Neural progenitor cell (in vitro differentiated cells): Measurements from ENCODE around the gene ARAP2. TPM values are rescaled to one million over a fixed set of nuclear protein-coding genes. Genes with fewer than 3 reads are reported as not detected.

ENCODE experiments used
- DNase-seq: peaks from one replicate; pipeline ENCODE4 v3.0.0-alpha.2; 2016; ENCODE audit warnings: low spot score
- H2AFZ ChIP-seq: fragments of 200-600 bp; sonication (generic); replicated peaks from 2 replicates; pipeline ENCODE4 v1.6.1; 2016; ENCODE audit warnings: antibody characterized with exemption
- H3F3A ChIP-seq: fragments of 200-600 bp; sonication (generic); 2 replicates; pipeline ENCODE4 v1.6.1; 2016; ENCODE audit warnings: antibody characterized with exemption, low read depth
- H3K27ac ChIP-seq: fragments of 200-600 bp; sonication (generic); 2 replicates; pipeline ENCODE4 v1.5.1; 2016; ENCODE audit warnings: mild to moderate bottlenecking
- H3K27me3 ChIP-seq: fragments of 200-600 bp; sonication (generic); 2 replicates; pipeline ENCODE4 v1.6.1; 2016; ENCODE audit warnings: mild to moderate bottlenecking, moderate library complexity
- H3K36me3 ChIP-seq: fragments of 200-600 bp; sonication (generic); 2 replicates; pipeline ENCODE4 v1.5.1; 2016
- H3K4me1 ChIP-seq: fragments of 200-600 bp; sonication (generic); 2 replicates; pipeline ENCODE4 v1.6.1; 2016; ENCODE audit warnings: mixed run types
- H3K4me2 ChIP-seq: fragments of 200-600 bp; sonication (generic); 2 replicates; pipeline ENCODE4 v1.6.1; 2016
- H3K4me3 ChIP-seq: fragments of 200-600 bp; sonication (generic); 2 replicates; pipeline ENCODE4 v1.5.1; 2016
- H3K79me2 ChIP-seq: fragments of 200-600 bp; sonication (generic); 2 replicates; pipeline ENCODE4 v1.6.1; 2016; ENCODE audit warnings: low read depth
- H3K9ac ChIP-seq: fragments of 200-600 bp; sonication (generic); 2 replicates; pipeline ENCODE4 v1.6.1; 2016
- H3K9me3 ChIP-seq: fragments of 200-600 bp; sonication (generic); 2 replicates; pipeline ENCODE4 v1.5.1; 2016; ENCODE audit warnings: low read depth
- H4K20me1 ChIP-seq: fragments of 200-600 bp; sonication (generic); 2 replicates; pipeline ENCODE4 v1.6.1; 2016; ENCODE audit warnings: low read depth
- H3K27ac Mint-ChIP-seq: 3 replicates; pipeline ENCODE4 v1.8.0; 2021; ENCODE audit warnings: mixed read lengths
- H3K27me3 Mint-ChIP-seq: 2 replicates; pipeline ENCODE4 v1.8.0; 2022; ENCODE audit warnings: low read depth, mild to moderate bottlenecking, inconsistent platforms, moderate library complexity, mixed read lengths; ENCODE audit not compliant: insufficient read depth
- H3K36me3 Mint-ChIP-seq: 3 replicates; pipeline ENCODE4 v1.8.0; 2021; ENCODE audit warnings: mixed read lengths
- H3K4me1 Mint-ChIP-seq: 3 replicates; pipeline ENCODE4 v1.8.0; 2021; ENCODE audit warnings: mixed read lengths
- H3K4me3 Mint-ChIP-seq: 3 replicates; pipeline ENCODE4 v1.8.0; 2021; ENCODE audit warnings: mild to moderate bottlenecking, moderate library complexity, mixed read lengths
- H3K9me3 Mint-ChIP-seq: 3 replicates; pipeline ENCODE4 v1.8.0; 2020; ENCODE audit warnings: mixed read lengths
- EZH2 ChIP-seq: fragments of 200-600 bp; sonication (generic); IDR thresholded peaks from 2 replicates; pipeline ENCODE4 v1.6.1; 2017; ENCODE audit warnings: antibody characterized with exemption, mild to moderate bottlenecking, moderate library complexity
- EZH2phosphoT487 ChIP-seq: fragments of 200-600 bp; sonication (generic); IDR thresholded peaks from 2 replicates; pipeline ENCODE4 v1.6.1; 2017; ENCODE audit warnings: antibody characterized with exemption
- total RNA-seq: library from RNA; depleted of rRNA; stranded (reverse); fragments of >200 nt; gene quantifications from 2 replicates; pipeline ENCODE4 v1.2.3, GENCODE V29; 2015; ENCODE audit warnings: low replicate concordance
- TF ChIP-seq, protein P1 (sequence below): fragments of 200-600 bp; sonication (generic); IDR thresholded peaks from 2 replicates; pipeline ENCODE4 v1.5.1; 2017; ENCODE audit warnings: antibody characterized with exemption, mild to moderate bottlenecking

ARAP2 gene
- total RNA-seq, 1 donor from 2014 or later = 1.6 TPM

DNA sequence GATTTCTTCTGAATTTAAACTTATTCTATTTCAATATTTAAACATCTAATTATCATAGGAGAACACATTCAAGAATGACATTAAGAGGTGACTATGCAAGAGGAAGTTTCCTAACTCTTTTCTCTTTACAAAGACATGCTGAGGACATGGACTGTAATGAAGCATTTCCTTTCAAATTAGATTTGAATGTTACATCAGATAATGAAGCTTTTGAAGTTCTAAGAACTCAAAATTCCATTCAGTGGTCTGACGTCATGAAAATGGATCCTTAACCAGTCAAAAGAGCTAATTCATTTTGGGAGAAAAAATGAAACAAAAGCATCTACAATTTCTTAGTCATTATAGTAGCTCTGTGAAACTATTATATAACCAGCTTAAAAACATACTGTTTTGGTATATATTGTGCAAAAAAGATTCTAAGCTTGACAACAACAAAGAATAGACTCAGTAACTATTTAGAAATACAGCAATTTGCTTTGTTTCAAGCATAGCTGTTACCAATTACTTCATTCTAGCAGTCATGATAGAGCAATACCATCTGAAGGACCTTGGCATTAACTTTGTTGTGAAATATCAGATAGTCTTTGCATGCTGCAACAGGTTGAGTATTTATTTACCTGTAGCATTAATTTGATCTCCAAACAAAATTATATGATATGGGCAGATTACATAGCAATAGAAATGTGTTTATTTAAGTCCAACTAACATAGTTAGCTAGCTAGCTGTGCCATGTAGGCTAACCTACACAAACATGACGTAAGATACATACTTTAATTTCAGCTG is 23.4 kb upstream of the ARAP2 start:
- Histone ChIP-seq H3K9me3 (no peaks in the 10 kb centered on the region), H3K4me3 (no peak overlapping the region), H3K36me3 (no peaks in the 10 kb centered on the region), H4K20me1 (no peaks in the 10 kb centered on the region), H3K9ac (no peak overlapping the region), H3K27ac (no peak overlapping the region), H3K27me3 (no peaks in the 10 kb centered on the region), H3K4me2 (no peak overlapping the region), H3F3A (no peaks in the 10 kb centered on the region), H3K4me1 (no peaks in the 10 kb centered on the region), H2AFZ (no peak overlapping the region), H3K79me2 (no peaks in the 10 kb centered on the region)
- no peaks in the 10 kb centered on the region for H3K9me3 Mint-ChIP-seq
- no peak for DNase-seq
- H3K4me3 Mint-ChIP-seq = no peak overlapping the region
- TF ChIP-seq EZH2phosphoT487 = no peak
- TF ChIP-seq, protein P1, sequence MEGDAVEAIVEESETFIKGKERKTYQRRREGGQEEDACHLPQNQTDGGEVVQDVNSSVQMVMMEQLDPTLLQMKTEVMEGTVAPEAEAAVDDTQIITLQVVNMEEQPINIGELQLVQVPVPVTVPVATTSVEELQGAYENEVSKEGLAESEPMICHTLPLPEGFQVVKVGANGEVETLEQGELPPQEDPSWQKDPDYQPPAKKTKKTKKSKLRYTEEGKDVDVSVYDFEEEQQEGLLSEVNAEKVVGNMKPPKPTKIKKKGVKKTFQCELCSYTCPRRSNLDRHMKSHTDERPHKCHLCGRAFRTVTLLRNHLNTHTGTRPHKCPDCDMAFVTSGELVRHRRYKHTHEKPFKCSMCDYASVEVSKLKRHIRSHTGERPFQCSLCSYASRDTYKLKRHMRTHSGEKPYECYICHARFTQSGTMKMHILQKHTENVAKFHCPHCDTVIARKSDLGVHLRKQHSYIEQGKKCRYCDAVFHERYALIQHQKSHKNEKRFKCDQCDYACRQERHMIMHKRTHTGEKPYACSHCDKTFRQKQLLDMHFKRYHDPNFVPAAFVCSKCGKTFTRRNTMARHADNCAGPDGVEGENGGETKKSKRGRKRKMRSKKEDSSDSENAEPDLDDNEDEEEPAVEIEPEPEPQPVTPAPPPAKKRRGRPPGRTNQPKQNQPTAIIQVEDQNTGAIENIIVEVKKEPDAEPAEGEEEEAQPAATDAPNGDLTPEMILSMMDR = no peak
- no peak for TF ChIP-seq EZH2
- no peaks in the 10 kb centered on the region for H3K36me3 Mint-ChIP-seq
- H3K27me3 Mint-ChIP-seq = peaks cover 2% of the 10 kb centered on the region
- no peak overlapping the region for H3K27ac Mint-ChIP-seq
- no peaks in the 10 kb centered on the region for H3K4me1 Mint-ChIP-seq

DNA sequence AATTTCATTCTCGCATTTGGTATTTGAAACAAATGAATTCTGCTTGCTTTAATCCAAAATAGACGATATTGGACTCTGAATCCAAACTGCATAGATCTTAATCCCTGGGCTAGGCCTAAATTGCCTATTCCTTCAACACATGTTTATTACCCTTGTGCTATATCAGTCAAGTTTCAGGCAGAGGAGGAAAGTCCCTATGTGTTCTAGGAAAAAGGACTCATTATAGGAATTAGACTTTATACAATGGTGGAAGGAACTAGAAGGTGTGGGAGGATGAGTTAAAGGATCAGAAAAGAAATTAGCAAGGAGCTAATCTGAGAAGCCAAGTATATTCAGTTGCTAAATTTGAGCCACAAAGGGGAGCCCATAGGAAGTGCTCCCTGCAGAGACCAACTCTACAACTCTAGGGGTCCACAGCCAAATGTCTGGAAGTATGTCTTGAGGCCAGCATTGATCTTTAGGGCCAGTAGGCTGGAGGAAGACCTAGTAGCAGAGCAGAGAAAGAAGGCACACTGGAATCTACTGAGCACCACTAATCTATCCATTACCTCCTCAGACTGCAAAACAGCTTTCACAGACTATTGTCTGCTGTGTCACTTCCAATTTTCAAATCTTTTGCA is 20.0 kb upstream of the ARAP2 start:
- Histone ChIP-seq H3K9me3 (no peaks in the 10 kb centered on the region), H3K79me2 (no peaks in the 10 kb centered on the region), H3K27ac (no peak overlapping the region), H3F3A (no peaks in the 10 kb centered on the region), H3K9ac (no peak overlapping the region), H2AFZ (peak overlapping the region; percentile 13), H3K36me3 (no peaks in the 10 kb centered on the region), H3K27me3 (no peaks in the 10 kb centered on the region), H3K4me1 (no peaks in the 10 kb centered on the region), H3K4me2 (no peak overlapping the region), H3K4me3 (no peak overlapping the region), H4K20me1 (no peaks in the 10 kb centered on the region)
- peaks cover 5% of the 10 kb centered on the region for H3K27me3 Mint-ChIP-seq
- no peaks in the 10 kb centered on the region for H3K4me1 Mint-ChIP-seq
- no peak overlapping the region for H3K27ac Mint-ChIP-seq
- no peaks in the 10 kb centered on the region for H3K36me3 Mint-ChIP-seq
- H3K9me3 Mint-ChIP-seq = no peaks in the 10 kb centered on the region
- no peak overlapping the region for H3K4me3 Mint-ChIP-seq
- TF ChIP-seq EZH2 (no peak), EZH2phosphoT487 (no peak)
- TF ChIP-seq, protein P1 = no peak
- DNase-seq = no peak

DNA sequence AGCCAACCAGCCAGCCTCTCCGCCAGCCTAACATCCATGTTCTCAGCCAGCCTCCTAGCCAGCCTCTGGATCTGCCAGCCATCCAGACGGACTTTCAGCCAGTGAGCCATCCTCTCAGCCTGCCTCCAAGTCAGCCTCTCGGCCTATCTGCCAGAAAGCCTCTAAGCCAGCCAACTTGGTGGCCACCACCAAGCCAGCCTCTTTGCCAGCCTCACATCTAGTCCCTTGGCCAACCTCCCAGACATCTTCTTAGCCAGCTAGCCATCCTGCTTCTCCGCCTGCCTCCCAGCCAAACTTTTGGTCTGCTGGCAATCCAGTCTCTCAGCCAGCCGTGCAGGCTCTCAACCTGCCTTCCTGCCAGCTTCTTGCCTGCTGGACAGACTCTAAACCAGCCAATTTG is 16.4 kb upstream of the ARAP2 start:
- Histone ChIP-seq H3K9me3 (no peaks in the 10 kb centered on the region), H3K4me1 (no peaks in the 10 kb centered on the region), H3F3A (no peaks in the 10 kb centered on the region), H3K4me2 (no peak overlapping the region), H4K20me1 (no peaks in the 10 kb centered on the region), H3K36me3 (no peaks in the 10 kb centered on the region), H3K27me3 (no peaks in the 10 kb centered on the region), H2AFZ (no peak overlapping the region), H3K9ac (no peak overlapping the region), H3K79me2 (no peaks in the 10 kb centered on the region), H3K4me3 (no peak overlapping the region), H3K27ac (no peak overlapping the region)
- Mint-ChIP-seq H3K9me3 (no peaks in the 10 kb centered on the region), H3K4me3 (no peak overlapping the region), H3K27ac (no peak overlapping the region), H3K36me3 (no peaks in the 10 kb centered on the region), H3K4me1 (peaks cover 12% of the 10 kb centered on the region), H3K27me3 (peaks cover 3% of the 10 kb centered on the region)
- no peak for DNase-seq
- TF ChIP-seq EZH2 = no peak
- no peak for TF ChIP-seq EZH2phosphoT487
- TF ChIP-seq, protein P1 = no peak
